HG02798 (cell line): Measurements from ENCODE around the gene SEPTIN12.
A peak's percentile ranks its signal among the peaks of the same experiment; 100 is the strongest.

Source experiments
- ATAC-seq: cut with Tn5 transposase; IDR thresholded peaks from one replicate; pipeline ENCODE4 v1.9.1; 2021; ENCODE audit warnings: mild to moderate bottlenecking; ENCODE audit not compliant: unreplicated experiment, poor library complexity

SEPTIN12 gene

DNA sequence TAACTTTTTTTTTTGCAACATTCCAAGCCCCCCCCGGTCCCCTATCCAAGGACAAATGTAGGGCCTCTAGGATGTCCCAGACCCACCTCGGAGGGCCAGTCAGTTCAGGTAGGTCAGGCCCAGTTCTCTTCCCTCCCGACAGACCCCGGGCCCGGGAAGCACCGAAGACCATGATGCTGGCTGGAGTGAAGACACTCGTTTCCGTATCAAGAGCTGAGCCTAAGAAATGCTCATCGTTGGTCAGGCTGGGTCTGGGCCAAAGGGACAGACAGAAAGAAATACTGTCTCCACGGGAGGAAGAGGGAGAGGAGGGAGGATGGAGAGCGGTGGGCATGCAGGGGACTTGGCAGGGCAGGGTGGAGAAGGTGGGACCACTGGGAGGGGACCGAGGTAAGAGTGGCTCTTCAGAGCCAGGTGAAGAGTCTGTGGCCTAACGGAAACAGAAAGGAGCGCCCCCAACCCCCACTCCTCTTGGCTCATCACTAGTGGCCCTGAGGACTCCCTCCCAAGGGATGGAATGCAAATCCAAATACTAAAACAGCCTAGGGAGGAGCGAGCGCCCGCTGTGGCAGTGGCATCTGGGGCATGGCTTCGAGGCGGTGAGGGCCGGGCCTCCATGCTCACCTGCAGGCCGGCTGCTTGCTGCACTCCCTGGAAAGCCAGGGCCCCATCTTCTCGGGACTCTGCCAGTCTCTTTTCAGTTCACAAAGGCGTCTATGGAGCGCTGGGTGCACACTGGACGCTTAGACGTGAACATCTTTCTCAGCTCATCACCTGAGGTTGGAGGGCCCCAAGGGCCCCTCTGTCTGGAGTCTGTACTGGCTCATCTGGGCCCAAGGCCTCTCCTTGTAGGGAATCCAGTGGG is 16.0 kb upstream of the SEPTIN12 start:
- no peak for ATAC-seq

GRCh38 chr16:4803401-4803844 is 15.3 kb upstream of the SEPTIN12 start:
- ATAC-seq: no peak

DNA sequence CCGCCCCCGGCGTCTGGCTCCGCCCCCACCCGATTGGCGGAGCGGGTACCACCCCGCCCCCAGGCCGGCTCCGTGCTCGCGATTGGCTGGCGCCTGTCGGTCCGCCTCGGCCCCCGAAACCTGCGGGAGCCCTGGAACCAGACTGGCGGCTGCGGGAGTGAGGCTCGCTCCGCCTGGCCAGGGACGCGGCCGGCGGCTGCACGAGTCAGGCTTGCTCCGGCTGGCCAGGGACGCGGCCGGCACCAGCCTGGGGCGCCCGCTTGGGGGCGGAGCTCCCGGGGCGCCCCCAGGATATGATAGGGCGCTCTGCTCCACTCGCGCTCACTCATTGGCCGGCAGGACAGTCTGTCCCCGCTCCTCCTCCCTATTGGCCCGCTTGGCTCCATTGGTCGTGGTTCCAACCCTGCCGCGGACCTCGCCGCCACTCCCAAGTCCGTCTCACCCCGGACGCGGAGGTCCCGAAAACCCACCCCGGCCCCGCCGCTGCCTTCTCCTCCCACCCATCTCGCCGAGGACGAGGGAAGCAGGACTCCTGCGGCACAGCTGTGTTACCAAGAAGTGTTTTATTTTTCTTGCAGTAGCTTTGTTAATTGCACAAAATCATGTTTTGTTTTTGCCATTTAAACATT is 14.6 kb upstream of the SEPTIN12 start:
- ATAC-seq: peak; percentile 91

- ATAC-seq: peak; percentile 59
Measured at GRCh38 chr16:4801962-4802658, 14.0 kb upstream of the SEPTIN12 start, which contains the start of gene ROGDI. Gene ROGDI, minus strand, starts transcription at chr16:4802633. Its CDS starts 62 bp downstream, at chr16:4802571.

- no peak for ATAC-seq
Measured at GRCh38 chr16:4801051-4801961, 13.2 kb upstream of the SEPTIN12 start.

DNA sequence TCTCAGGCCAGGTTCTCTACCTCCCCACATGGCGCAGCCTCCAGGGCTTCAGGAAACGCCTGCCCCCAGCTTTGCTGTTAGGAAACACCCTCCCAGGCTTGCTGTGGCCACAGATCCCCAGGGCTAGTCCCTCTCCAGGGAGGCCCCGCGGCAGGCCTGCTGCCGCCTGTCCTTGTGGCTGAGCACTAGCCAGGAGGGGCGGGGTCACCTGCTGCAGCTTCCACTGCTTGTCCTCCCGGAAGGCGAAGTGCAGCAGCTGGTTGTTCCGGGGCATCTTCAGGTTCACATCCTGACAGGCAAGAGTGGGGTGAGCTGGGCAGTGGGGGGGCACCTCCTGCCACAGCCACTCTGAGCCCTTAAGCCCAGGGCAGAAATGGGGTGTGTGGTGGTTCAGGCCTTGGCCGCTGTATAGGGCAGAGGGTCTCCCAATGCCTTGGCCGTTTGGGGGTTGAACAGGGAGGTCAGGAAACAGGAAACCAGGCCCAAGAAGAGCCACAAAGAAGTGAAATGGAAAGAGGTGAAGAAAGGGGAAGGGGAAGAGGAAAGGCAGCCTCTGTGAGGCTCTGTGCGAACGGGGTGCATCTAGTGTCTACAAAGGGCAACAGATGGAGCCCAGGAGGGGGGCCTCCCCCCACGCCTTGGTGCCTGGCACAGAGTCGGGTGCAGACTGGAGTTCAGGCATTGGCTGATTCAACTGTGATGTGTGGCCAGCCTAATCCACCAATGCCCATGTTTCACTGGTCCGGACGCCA is 12.3 kb upstream of the SEPTIN12 start:
- no peak for ATAC-seq

DNA sequence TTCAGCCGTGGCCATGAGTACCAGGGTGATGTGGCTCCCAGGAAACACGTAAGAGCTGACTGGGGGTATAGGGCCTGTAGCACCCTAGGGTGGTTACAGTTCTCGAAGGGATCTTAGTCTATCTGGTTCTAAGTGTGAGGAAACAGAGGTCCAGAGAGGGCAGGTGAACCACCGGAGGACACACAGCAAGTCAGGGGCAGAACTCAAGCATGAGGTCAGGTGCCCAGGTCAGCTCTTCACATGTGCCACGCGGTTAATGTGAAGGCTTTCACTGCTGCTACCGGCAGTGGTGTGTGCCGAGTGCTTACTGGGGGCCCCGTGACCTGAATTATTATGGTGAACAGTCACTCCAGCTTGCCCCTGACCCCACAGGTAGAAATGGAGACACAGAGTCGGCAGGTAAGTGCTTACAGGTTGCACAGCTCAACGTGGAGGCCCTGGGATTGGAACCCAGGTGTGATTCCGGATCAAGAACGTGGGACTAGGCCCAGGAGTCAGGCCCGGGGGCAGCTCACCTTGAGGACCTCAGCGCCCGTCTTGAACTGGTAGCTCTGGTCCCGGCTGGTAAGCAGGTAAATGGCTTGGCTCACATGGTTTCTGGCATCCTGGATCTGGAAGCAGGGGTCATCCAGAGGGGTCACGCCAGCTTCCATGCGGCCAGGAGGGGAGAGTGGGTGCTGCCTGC is 11.2 kb upstream of the SEPTIN12 start:
- ATAC-seq: no peak

DNA sequence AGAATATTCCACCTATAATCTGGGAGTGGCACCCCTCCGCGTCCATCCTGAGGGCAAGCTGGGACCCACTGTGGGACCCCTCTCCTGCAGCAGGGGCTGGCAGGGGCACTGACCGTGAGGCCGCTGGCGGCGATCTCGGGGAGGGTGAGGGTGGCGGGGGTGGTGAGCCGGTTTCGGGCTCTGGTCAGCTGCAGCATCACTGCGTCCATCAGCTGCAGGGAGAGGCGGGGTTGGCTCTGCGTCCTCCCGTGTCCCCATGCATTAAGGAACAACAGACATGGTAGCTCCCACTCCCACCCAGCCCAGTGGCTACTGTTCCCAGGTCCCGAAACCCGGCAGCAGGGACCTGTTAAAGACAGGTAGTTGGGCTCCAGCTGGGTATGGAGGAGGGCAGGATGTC is 10.3 kb upstream of the SEPTIN12 start:
- no peak for ATAC-seq

- ATAC-seq: no peak
Measured at GRCh38 chr16:4797805-4798252, 9.7 kb upstream of the SEPTIN12 start.

DNA sequence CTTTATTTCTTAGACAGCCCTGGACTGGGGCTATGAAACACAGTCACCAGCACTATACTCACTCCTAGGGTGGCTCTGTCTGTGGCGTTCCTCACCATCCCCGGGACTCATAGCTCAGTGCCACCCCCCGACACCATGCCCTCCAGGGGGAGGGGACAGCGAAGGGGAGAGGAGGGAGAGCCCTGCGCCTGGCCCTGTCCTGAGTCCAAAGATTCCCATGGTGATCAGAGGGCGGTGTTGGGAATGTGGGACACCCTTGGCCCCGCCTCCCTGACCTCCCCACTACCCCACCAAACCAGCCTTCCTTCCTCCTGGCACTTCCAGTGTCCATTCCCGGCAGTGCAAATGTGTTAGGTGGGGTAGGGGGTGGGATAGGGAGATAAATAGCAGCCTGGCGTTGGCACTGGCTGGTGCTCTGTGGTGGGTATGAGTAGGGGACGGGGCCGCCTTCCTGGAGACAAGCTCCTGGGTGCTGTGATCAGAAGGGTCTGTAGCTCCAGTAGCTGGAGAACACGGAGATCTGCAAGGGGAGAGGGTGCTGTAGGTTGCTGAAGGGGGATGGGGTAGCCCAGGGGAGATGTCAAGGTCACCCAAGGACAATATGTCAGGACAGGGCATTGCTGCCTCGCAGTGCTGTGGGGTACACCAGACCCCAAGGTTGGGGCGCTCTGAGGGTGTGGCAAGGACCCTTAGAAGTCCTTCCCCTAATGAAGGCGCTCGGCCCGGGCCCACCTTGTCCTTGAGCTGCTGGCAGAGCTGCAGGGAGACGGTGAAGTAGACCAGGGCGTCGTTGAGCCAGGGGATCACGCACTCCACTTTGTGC is 9.0 kb upstream of the SEPTIN12 start:
- ATAC-seq: no peak

GRCh38 chr16:4795828-4796572 is 7.9 kb upstream of the SEPTIN12 start:
- no peak for ATAC-seq

- no peak for ATAC-seq
Measured at GRCh38 chr16:4795181-4795827, 7.2 kb upstream of the SEPTIN12 start, which contains the start of gene SMIM22. Gene SMIM22, plus strand, starts transcription at chr16:4795369. Its CDS starts 366 bp downstream, at chr16:4795735.

GRCh38 chr16:4792951-4793513 is 4.9 kb upstream of the SEPTIN12 start:
- ATAC-seq: no peak

GRCh38 chr16:4790871-4791270 is 2.7 kb upstream of the SEPTIN12 start:
- no peak for ATAC-seq

- ATAC-seq: no peak
Measured at GRCh38 chr16:4790261-4790660, 2.1 kb upstream of the SEPTIN12 start.

DNA sequence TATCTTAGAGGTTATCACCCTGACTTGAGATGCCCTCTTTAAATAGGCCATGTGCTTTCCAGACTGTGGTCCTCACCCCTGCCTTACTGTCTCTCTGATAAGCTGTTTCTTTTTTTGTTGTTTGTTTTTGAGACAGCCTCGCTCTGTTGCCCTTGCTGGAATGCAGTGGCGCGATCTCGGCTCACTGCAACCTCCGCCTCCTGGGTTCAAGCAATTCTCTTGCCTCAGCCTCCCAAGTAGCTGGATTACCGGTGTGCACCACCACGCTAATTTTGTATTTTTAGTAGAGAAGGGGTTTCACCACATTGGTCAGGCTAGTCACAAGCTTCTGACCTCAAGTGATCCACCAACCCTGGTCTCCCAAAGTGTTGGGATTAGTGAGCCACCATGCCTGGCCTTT is 765 bp upstream of the SEPTIN12 start:
- ATAC-seq: no peak
